Right lobe of liver (tissue), 4 donors: ENCODE data around the gene SBK2.

Experiments
- POLR2A ChIP-seq: fragments of 450-650 bp; IDR thresholded peaks from one replicate; pipeline ENCODE4 v1.6.1; 2017; ENCODE audit warnings: antibody characterized with exemption, mild to moderate bottlenecking
- TF ChIP-seq, protein P1 (sequence below), 4 donors: fragments of 200-600 bp in 3 of 4; fragments of 450-650 bp in 1 of 4; IDR thresholded peaks; one replicate each; pipeline versions ENCODE4 v1.5.1 to v1.8.0; 2016 to 2022; ENCODE audit warnings: antibody characterized with exemption in 4 of 4, mild to moderate bottlenecking in 2 of 4
- donor health status: DM: no; HTN: no; CAD: no.
- donor health status: DM: no; HTN: no; CAD: no.
- donor health status: DM: no; HTN: yes; CAD: no.

DNA sequence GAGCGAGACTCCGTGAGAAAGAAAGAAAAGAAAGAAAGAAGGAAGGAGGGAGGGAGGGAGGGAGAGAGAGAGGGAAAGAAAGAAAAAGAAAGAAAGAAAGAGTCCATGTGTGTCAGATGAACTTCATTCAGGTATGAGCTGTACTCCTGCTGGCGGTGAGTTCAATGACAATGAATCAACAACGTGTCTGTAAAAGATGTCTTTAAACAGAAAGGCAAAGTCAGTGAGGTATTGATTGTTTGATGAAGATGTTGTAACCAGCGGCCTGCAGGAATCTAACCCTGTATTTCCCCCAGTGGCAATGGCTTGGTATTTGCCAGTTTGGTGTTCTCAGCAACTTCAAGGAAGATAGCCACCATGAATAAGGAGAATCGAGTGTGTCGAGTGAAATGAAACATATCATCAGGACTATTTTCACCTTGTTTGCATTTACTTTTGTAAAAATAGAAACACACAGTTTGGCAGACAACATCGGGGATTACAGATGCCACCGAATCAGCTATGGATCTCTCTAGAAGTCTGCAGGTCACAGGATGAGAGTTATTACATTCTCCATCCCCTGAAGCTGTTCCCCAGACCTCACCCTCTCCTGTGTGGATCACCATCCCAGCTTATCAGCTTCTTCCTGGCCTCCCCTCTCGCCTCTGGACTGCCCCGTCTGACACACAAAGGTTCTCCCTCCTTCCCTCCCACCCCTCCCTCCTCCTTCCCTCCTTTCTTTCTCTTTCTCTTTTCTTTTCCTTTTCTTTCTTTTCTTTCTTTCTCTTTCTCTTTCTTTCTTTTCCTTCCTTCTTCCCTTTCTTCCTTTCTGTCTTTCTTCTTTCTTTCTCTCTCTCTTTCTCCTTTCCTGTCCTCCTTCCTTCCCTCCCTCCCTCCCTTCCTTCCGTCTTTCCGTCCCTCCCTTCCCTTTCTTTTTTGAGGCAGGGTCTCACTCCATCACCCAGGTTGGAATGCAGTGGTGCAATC is 16.6 kb upstream of the SBK2 start:
- TF ChIP-seq, protein P1, sequence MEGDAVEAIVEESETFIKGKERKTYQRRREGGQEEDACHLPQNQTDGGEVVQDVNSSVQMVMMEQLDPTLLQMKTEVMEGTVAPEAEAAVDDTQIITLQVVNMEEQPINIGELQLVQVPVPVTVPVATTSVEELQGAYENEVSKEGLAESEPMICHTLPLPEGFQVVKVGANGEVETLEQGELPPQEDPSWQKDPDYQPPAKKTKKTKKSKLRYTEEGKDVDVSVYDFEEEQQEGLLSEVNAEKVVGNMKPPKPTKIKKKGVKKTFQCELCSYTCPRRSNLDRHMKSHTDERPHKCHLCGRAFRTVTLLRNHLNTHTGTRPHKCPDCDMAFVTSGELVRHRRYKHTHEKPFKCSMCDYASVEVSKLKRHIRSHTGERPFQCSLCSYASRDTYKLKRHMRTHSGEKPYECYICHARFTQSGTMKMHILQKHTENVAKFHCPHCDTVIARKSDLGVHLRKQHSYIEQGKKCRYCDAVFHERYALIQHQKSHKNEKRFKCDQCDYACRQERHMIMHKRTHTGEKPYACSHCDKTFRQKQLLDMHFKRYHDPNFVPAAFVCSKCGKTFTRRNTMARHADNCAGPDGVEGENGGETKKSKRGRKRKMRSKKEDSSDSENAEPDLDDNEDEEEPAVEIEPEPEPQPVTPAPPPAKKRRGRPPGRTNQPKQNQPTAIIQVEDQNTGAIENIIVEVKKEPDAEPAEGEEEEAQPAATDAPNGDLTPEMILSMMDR (IDR thresholded peaks at IDR 0.05), result no peak
- TF ChIP-seq POLR2A, result no peak
